Adrenal gland (tissue), 5 donors: Measurements from ENCODE around the gene PHF12.

ENCODE experiments used
- CTCF ChIP-seq, 6 experiments: fragments of 450-650 bp in 4 of 6; fragments of 200-600 bp in 2 of 6; sonication (generic) in 1 of 6; IDR thresholded peaks; 1 replicate in 5 of 6; 2 replicates in 1 of 6; pipeline versions ENCODE4 v1.5.1 to v1.8.0; 2016 to 2021; ENCODE audit warnings: antibody characterized with exemption in 6 of 6, mild to moderate bottlenecking in 2 of 6, moderate library complexity in 1 of 6
- POLR2A ChIP-seq, 2 donors: fragments of 450-650 bp; IDR thresholded peaks; one replicate each; pipeline ENCODE4 v1.6.1; 2017; ENCODE audit warnings: antibody characterized with exemption in 2 of 2, mild to moderate bottlenecking in 2 of 2, moderate library complexity in 1 of 2
- donor health status: DM: no; HTN: no; CAD: no.

- TF ChIP-seq CTCF (IDR thresholded peaks at IDR 0.05) (no peak), POLR2A (IDR thresholded peaks at IDR 0.05) (no peak)
Measured at GRCh38 chr17:28879886-28880571, 71.3 kb downstream of the PHF12 start.
